OCI-LY1 (cell line): ENCODE results near the gene STXBP6.

Experiments
- CTCF ChIP-seq: fragments of 200-600 bp; sonication (generic), shearing (Covaris generic); IDR thresholded peaks from 2 replicates; pipeline ENCODE4 v1.5.1; 2017; ENCODE audit warnings: mild to moderate bottlenecking, antibody characterized with exemption, low read length, moderate library complexity, mixed read lengths
- EZH2 ChIP-seq: fragments of 200-600 bp; sonication (generic), shearing (Covaris generic); IDR thresholded peaks from 2 replicates; pipeline ENCODE4 v1.8.0; 2017; ENCODE audit warnings: borderline replicate concordance, mixed run types, mild to moderate bottlenecking, antibody characterized with exemption, low read length, moderate library complexity, mixed read lengths

- no peak for TF ChIP-seq EZH2
- no peak for TF ChIP-seq CTCF
These were observed 105.1 kb downstream of the STXBP6 start for GRCh38 chr14:24944800-24945199.
